Thyroid gland (tissue), 4 donors: ENCODE results near the gene UST. TPM values are rescaled to one million over a fixed set of nuclear protein-coding genes. Genes with fewer than 3 reads are reported as not detected.

ENCODE experiments used
- DNase-seq, 2 donors: peaks; one replicate each; pipeline ENCODE4 v3.0.0-alpha.2; 2019
- H3K27ac ChIP-seq, 3 donors: fragments of 200-600 bp; sonication (generic); 1 replicate in 2 of 3; 2 replicates in 1 of 3; pipeline ENCODE4 v1.5.1; 2016 to 2019; ENCODE audit warnings: mild to moderate bottlenecking in 1 of 3, moderate library complexity in 1 of 3
- H3K27me3 ChIP-seq: fragments of 200-600 bp; sonication (generic); one replicate; pipeline ENCODE4 v1.5.1; 2019
- H3K36me3 ChIP-seq, 2 donors: fragments of 200-600 bp; sonication (generic); one replicate each; pipeline ENCODE4 v1.5.1; 2016 to 2019
- H3K4me1 ChIP-seq, 2 donors: fragments of 200-600 bp; sonication (generic); one replicate each; pipeline ENCODE4 v1.5.1; 2017 to 2019
- H3K4me3 ChIP-seq, 3 donors: fragments of 200-600 bp; sonication (generic); replicated peaks in 1 of 3; 1 replicate in 2 of 3; 2 replicates in 1 of 3; pipeline ENCODE4 v1.5.1; 2016; ENCODE audit warnings: mild to moderate bottlenecking in 1 of 3
- H3K9me3 ChIP-seq: fragments of 200-600 bp; sonication (generic); one replicate; pipeline ENCODE4 v1.5.1; 2017
- CTCF ChIP-seq, 6 experiments: fragments of 200-600 bp in 3 of 6; fragments of 450-650 bp in 3 of 6; sonication (generic) in 3 of 6; IDR thresholded peaks; one replicate each; pipeline ENCODE4 v1.5.1; 2016 to 2019; ENCODE audit warnings: antibody characterized with exemption in 6 of 6, mild to moderate bottlenecking in 2 of 6, inconsistent platforms in 1 of 6, moderate library complexity in 1 of 6
- POLR2A ChIP-seq, 2 donors: fragments of 450-650 bp; IDR thresholded peaks; one replicate each; pipeline ENCODE4 v1.6.1; 2017; ENCODE audit warnings: antibody characterized with exemption in 2 of 2, mild to moderate bottlenecking in 2 of 2, moderate library complexity in 1 of 2
- WGBS, 2 donors: methylation state at CpG; one replicate each; pipeline ENCODE4 v1.1.5; 2017; 5-methylcytosine and 5-hydroxymethylcytosine counted together
- intact Hi-C: fragments of 100-400 bp; cut with DNase I; formaldehyde crosslinking; loops from one replicate; pipeline ENCODE4 v1.15.1; 2023
- total RNA-seq, 4 donors: library from RNA; depleted of rRNA; stranded (reverse); fragments of >200 nt; gene quantifications; one replicate each; pipeline ENCODE4 v1.2.3, GENCODE V29; 2016

Gene UST
- total RNA-seq, 4 donors from 2014 or later: 73.4 to 91.2 (median 81.4) TPM

GRCh38 chr6:148700741-148701311, 46.0 kb upstream of the UST start:
- peaks cover 7 to 10% of the 10 kb centered on the region in 2 donors for H3K4me1 ChIP-seq
- H3K4me3 ChIP-seq: peak overlapping the region in 1 of 3 donors; percentile 10
- H3K27me3 ChIP-seq: no peaks in the 10 kb centered on the region
- H3K9me3 ChIP-seq: no peaks in the 10 kb centered on the region
- 24 to 39% methylated on average over 8 of the region's 8 CpGs for WGBS, 2 donors
- no peaks in the 10 kb centered on the region for H3K36me3 ChIP-seq
- DNase-seq: peak; percentile 8 to 13
- no peak for TF ChIP-seq POLR2A (IDR thresholded peaks at IDR 0.05)
- TF ChIP-seq CTCF (IDR thresholded peaks at IDR 0.05): no peak
- intact Hi-C loops: no loop called here
- H3K27ac ChIP-seq: peak overlapping the region; percentile 40 to 48 (median 45)

- H3K27ac ChIP-seq: peak overlapping the region; percentile 40 to 48 (median 45)
- peaks cover 7 to 10% of the 10 kb centered on the region in 2 donors for H3K4me1 ChIP-seq
- H3K4me3 ChIP-seq: peak overlapping the region in 1 of 3 donors; percentile 10
- DNase-seq: peak; percentile 49 to 68
- H3K9me3 ChIP-seq: no peaks in the 10 kb centered on the region
- no peaks in the 10 kb centered on the region for H3K27me3 ChIP-seq
- no peak for TF ChIP-seq CTCF (IDR thresholded peaks at IDR 0.05)
- intact Hi-C loops: no loop called here
- WGBS, 2 donors: 47 to 48% methylated on average over 3 of the region's 3 CpGs
- H3K36me3 ChIP-seq: no peaks in the 10 kb centered on the region
These were observed 45.5 kb upstream of the UST start for GRCh38 chr6:148701375-148701774.

GRCh38 chr6:148703900-148704299, 42.9 kb upstream of the UST start:
- no peaks in the 10 kb centered on the region for H3K27me3 ChIP-seq
- H3K27ac ChIP-seq: no peak overlapping the region
- no peaks in the 10 kb centered on the region for H3K9me3 ChIP-seq
- peaks cover 7 to 10% of the 10 kb centered on the region in 2 donors for H3K4me1 ChIP-seq
- 79 to 86% methylated on average over 2 of the region's 2 CpGs for WGBS, 2 donors
- no peaks in the 10 kb centered on the region for H3K36me3 ChIP-seq
- DNase-seq: no peak
- H3K4me3 ChIP-seq: no peak overlapping the region
- TF ChIP-seq POLR2A (IDR thresholded peaks at IDR 0.05): no peak
- no peak for TF ChIP-seq CTCF (IDR thresholded peaks at IDR 0.05)
- intact Hi-C loops: no loop called here

GRCh38 chr6:148704400-148705246, 42.2 kb upstream of the UST start:
- H3K9me3 ChIP-seq: no peaks in the 10 kb centered on the region
- H3K4me1 ChIP-seq: peaks cover 3 to 10% of the 10 kb centered on the region in 2 donors
- no peak overlapping the region for H3K4me3 ChIP-seq
- H3K36me3 ChIP-seq: no peaks in the 10 kb centered on the region
- no peak for DNase-seq
- intact Hi-C loops: no loop called here
- no peaks in the 10 kb centered on the region for H3K27me3 ChIP-seq
- no peak overlapping the region for H3K27ac ChIP-seq
- 88 to 89% methylated on average over 7 of the region's 7 CpGs for WGBS, 2 donors
- no peak for TF ChIP-seq POLR2A (IDR thresholded peaks at IDR 0.05)
- no peak for TF ChIP-seq CTCF (IDR thresholded peaks at IDR 0.05)

- TF ChIP-seq POLR2A (IDR thresholded peaks at IDR 0.05) (no peak), CTCF (IDR thresholded peaks at IDR 0.05) (no peak)
- Histone ChIP-seq H3K36me3 (no peaks in the 10 kb centered on the region), H3K4me3 (no peak overlapping the region)
These were observed 38.1 kb upstream of the UST start for GRCh38 chr6:148708707-148709106.

More at GRCh38 chr6:148708707-148709106, 38.1 kb upstream of the UST start:
- H3K9me3 ChIP-seq: no peaks in the 10 kb centered on the region
- H3K4me1 ChIP-seq: no peaks in the 10 kb centered on the region
- DNase-seq: no peak
- intact Hi-C loops: no loop called here
- 86 to 88% methylated on average over 1 of the region's 1 CpG for WGBS, 2 donors
- no peak overlapping the region for H3K27ac ChIP-seq
- H3K27me3 ChIP-seq: no peaks in the 10 kb centered on the region
